ENCODE results near the gene TRIM7.
"Not testable (repeated sequence)": the region's sequence is repeated elsewhere in the genome, so short reads cannot be mapped to it uniquely, and the experiment has no call there.

The TRIM7 gene

DNA sequence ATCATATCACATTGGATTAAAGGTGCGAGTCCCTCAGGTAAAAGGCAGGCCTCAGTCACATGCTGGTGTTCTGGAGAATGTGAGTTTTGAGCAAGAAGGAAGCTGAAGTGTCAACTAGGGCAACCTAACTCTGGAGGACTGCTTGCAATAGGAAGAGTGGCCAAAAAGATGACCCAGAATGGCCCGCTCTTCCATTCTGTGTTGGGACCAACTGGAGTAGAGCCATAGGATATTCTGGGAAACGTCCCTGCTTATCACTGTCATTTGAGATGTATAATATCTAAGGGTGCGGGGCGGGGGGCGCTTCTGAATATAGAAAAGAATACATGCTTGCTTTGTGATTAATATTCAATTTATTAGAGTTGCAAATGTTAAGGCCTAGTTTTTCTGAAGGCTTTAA, 7.1 kb upstream of the TRIM7 start:
- Histone ChIP-seq H3K9me3 (ENCODE audit: control insufficient read depth, low read length) (no peaks in the 10 kb centered on the region), H3K36me3 (ENCODE audit: control insufficient read depth, insufficient read depth, low read length) (no peaks in the 10 kb centered on the region), H3K4me1 (ENCODE audit: control insufficient read depth, insufficient read depth, low read length) (no peaks in the 10 kb centered on the region), H3K27ac (ENCODE audit: insufficient read depth, low read depth, low read length, poor library complexity, severe bottlenecking) (no peak overlapping the region), H3K4me3 (ENCODE audit: insufficient read depth, low read depth, low read length) (no peak overlapping the region), H3K27me3 (ENCODE audit: control insufficient read depth, insufficient read depth, low read length, poor library complexity, severe bottlenecking) (peaks cover 39% of the 10 kb centered on the region)
- 93 to 95% methylated on average over 6 of the region's 6 CpGs for WGBS, 2 experiments

DNA sequence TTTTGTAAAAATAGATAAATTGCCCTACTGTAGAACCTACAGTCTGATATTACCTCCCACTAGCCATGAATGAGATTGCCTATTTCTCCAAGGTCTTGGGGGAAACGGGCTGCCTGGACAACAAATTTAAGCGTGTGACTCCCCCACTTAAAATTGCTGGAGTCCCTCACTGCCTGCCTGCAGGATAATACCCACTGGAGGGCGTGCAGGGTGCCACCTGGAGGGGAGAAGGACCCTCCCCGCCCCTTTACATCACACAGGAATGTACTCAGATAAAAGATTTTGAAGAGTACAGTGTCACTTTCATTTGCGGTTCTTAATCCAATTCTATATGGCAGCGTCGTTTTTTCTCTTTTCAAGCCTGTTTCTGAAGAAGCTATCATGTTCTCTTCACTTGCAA, 6.2 kb upstream of the TRIM7 start:
- 46 to 47% methylated on average over 7 of the region's 7 CpGs for WGBS, 2 experiments

DNA sequence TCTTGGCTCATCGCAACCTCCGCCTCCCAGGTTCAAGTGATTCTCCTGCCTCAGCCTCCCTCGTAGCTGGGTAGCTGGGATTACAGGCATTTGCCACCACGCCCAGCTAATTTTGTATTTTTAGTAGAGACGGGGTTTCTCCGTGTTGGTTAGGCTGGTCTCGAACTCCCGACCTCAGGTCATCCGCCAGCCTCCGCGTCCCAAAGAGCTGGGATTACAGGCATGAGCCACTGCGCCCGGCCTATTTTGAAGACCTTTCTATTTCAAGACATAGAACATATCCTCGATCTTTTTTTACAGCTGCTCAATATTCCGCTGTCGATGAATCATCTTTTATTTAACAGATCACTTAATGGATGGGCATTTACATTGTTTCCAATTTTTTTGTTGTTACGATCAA, 5.7 kb upstream of the TRIM7 start:
- H3K4me1 ChIP-seq (ENCODE audit: control insufficient read depth, insufficient read depth, low read length); H3K36me3 ChIP-seq (ENCODE audit: control insufficient read depth, insufficient read depth, low read length); H3K9me3 ChIP-seq (ENCODE audit: control insufficient read depth, low read length); H3K4me3 ChIP-seq (ENCODE audit: insufficient read depth, low read depth, low read length); H3K27ac ChIP-seq (ENCODE audit: insufficient read depth, low read depth, low read length, poor library complexity, severe bottlenecking): not testable (repeated sequence)
- peaks cover 35% of the 10 kb centered on the region for H3K27me3 ChIP-seq (ENCODE audit: control insufficient read depth, insufficient read depth, low read length, poor library complexity, severe bottlenecking)
- 83 to 84% methylated on average over 17 of the region's 17 CpGs for WGBS, 2 experiments

More for the DNA sequence above, 6.2 kb upstream of the TRIM7 start:
- Histone ChIP-seq H3K27me3 (ENCODE audit: control insufficient read depth, insufficient read depth, low read length, poor library complexity, severe bottlenecking) (peaks cover 35% of the 10 kb centered on the region), H3K27ac (ENCODE audit: insufficient read depth, low read depth, low read length, poor library complexity, severe bottlenecking) (no peak overlapping the region), H3K9me3 (ENCODE audit: control insufficient read depth, low read length) (no peaks in the 10 kb centered on the region), H3K36me3 (ENCODE audit: control insufficient read depth, insufficient read depth, low read length) (no peaks in the 10 kb centered on the region), H3K4me1 (ENCODE audit: control insufficient read depth, insufficient read depth, low read length) (no peaks in the 10 kb centered on the region), H3K4me3 (ENCODE audit: insufficient read depth, low read depth, low read length) (no peak overlapping the region)

DNA sequence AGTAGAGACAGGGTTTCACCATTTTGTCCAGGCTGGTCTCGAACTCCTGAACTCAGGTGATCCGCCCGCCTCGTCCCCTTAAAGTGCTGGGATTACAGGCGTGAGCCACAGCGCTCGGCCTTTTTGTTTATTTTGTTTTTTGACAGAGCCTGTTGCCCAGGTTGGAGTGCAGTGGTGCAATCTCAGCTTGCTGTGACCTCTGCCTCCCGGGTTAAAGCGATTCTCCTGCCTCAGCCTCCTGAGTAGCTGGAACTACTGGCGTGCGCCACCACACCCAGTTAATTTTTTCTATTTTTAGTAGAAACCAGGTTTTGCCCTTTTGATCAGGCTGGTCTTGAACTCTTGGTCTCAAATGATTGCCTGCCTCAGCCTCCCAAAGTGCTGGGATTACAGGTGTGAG, 5.2 kb upstream of the TRIM7 start:
- 83 to 88% methylated on average over 11 of the region's 11 CpGs for WGBS, 2 experiments
- H3K36me3 ChIP-seq (ENCODE audit: control insufficient read depth, insufficient read depth, low read length) = not testable (repeated sequence)
- H3K27me3 ChIP-seq (ENCODE audit: control insufficient read depth, insufficient read depth, low read length, poor library complexity, severe bottlenecking) = peaks cover 41% of the 10 kb centered on the region

DNA sequence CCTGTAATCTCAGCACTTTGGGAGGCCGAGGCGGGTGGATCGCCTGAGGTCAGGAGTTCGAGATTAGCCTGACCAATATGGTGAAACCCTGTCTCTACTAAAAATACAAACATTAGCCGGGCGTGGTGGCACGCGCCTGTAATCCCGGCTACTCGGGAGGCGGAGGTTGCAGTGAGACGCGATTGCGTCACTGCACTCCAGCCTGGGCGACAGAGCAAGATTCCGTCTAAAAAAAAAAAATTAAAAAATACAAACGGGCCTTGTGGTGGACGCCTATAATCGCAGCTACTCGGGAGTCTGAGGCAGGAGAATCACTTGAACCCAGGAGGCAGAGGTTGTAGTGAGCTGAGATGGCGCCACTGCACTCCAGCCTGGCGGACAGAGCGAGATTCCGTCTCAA, 4.0 kb upstream of the TRIM7 start:
- not testable (repeated sequence) for H3K36me3 ChIP-seq (ENCODE audit: control insufficient read depth, insufficient read depth, low read length); H3K4me1 ChIP-seq (ENCODE audit: control insufficient read depth, insufficient read depth, low read length); H3K9me3 ChIP-seq (ENCODE audit: control insufficient read depth, low read length); H3K4me3 ChIP-seq (ENCODE audit: insufficient read depth, low read depth, low read length); H3K27ac ChIP-seq (ENCODE audit: insufficient read depth, low read depth, low read length, poor library complexity, severe bottlenecking)
- peaks cover 52% of the 10 kb centered on the region for H3K27me3 ChIP-seq (ENCODE audit: control insufficient read depth, insufficient read depth, low read length, poor library complexity, severe bottlenecking)
- 92 to 93% methylated on average over 24 of the region's 24 CpGs for WGBS, 2 experiments

More for the DNA sequence above, 5.2 kb upstream of the TRIM7 start:
- H3K4me3 ChIP-seq (ENCODE audit: insufficient read depth, low read depth, low read length); H3K27ac ChIP-seq (ENCODE audit: insufficient read depth, low read depth, low read length, poor library complexity, severe bottlenecking); H3K9me3 ChIP-seq (ENCODE audit: control insufficient read depth, low read length); H3K4me1 ChIP-seq (ENCODE audit: control insufficient read depth, insufficient read depth, low read length): not testable (repeated sequence)

DNA sequence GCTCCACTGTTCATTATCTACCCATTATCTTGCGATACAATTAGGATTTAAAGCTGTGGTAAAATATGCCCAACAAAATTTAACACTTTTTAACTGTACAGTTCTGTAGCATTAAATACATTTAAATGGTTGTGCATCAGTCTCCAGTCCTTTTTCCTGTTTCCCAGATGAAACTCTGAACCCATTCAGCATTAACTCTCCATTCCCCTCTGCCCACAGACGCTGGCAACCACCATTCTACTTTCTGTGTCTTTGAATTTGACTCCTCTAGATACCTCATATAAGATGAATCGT, 2.9 kb upstream of the TRIM7 start:
- H3K4me3 ChIP-seq (ENCODE audit: insufficient read depth, low read depth, low read length) = no peak overlapping the region
- peaks cover 54% of the 10 kb centered on the region for H3K27me3 ChIP-seq (ENCODE audit: control insufficient read depth, insufficient read depth, low read length, poor library complexity, severe bottlenecking)
- H3K9me3 ChIP-seq (ENCODE audit: control insufficient read depth, low read length) = no peaks in the 10 kb centered on the region
- no peak overlapping the region for H3K27ac ChIP-seq (ENCODE audit: insufficient read depth, low read depth, low read length, poor library complexity, severe bottlenecking)
- WGBS, 2 experiments = 60 to 61% methylated on average over 2 to 3 of the region's 3 CpGs
- no peaks in the 10 kb centered on the region for H3K4me1 ChIP-seq (ENCODE audit: control insufficient read depth, insufficient read depth, low read length)
- no peaks in the 10 kb centered on the region for H3K36me3 ChIP-seq (ENCODE audit: control insufficient read depth, insufficient read depth, low read length)

DNA sequence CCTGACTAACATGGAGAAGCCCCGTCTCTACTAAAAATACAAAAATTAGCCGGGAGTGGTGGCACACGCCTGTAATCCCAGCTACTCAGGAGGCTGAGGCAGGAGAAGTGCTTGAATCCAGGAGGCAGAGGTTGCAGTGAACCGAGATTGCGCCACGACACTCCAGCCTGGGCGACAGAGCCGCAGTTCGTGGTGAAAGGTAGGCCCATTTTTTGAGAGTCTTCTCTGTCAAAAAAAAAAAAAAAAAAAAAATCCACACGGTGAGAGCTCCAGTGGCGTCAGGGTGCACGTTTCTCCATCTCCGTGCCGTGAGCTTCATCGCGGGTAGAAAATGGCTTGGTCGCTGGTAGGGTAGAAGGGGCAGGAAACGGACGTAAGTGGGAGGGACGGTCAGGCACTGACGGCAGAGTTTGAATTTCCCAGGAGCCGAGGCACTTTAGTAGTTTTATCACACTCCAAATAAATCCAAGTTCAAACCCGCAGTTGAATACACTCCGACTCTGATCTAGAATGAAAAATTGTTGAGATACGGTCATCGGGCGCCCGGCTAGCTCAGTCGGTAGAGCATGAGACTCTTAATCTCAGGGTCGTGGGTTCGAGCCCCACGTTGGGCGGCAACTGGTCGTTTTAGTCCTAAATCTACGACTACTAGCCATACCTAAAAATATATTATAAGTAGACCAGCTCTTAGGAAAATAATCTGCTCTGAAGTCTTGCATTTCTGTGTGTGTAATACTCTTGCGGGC, 2.4 kb upstream of the TRIM7 start:
- Histone ChIP-seq H3K4me1 (ENCODE audit: control insufficient read depth, insufficient read depth, low read length) (no peaks in the 10 kb centered on the region), H3K36me3 (ENCODE audit: control insufficient read depth, insufficient read depth, low read length) (no peaks in the 10 kb centered on the region), H3K9me3 (ENCODE audit: control insufficient read depth, low read length) (no peaks in the 10 kb centered on the region), H3K27me3 (ENCODE audit: control insufficient read depth, insufficient read depth, low read length, poor library complexity, severe bottlenecking) (peaks cover 54% of the 10 kb centered on the region), H3K4me3 (ENCODE audit: insufficient read depth, low read depth, low read length) (peak overlapping the region; percentile 69), H3K27ac (ENCODE audit: insufficient read depth, low read depth, low read length, poor library complexity, severe bottlenecking) (no peak overlapping the region)
- 2% methylated on average over 35 to 36 of the region's 36 CpGs for WGBS, 2 experiments

DNA sequence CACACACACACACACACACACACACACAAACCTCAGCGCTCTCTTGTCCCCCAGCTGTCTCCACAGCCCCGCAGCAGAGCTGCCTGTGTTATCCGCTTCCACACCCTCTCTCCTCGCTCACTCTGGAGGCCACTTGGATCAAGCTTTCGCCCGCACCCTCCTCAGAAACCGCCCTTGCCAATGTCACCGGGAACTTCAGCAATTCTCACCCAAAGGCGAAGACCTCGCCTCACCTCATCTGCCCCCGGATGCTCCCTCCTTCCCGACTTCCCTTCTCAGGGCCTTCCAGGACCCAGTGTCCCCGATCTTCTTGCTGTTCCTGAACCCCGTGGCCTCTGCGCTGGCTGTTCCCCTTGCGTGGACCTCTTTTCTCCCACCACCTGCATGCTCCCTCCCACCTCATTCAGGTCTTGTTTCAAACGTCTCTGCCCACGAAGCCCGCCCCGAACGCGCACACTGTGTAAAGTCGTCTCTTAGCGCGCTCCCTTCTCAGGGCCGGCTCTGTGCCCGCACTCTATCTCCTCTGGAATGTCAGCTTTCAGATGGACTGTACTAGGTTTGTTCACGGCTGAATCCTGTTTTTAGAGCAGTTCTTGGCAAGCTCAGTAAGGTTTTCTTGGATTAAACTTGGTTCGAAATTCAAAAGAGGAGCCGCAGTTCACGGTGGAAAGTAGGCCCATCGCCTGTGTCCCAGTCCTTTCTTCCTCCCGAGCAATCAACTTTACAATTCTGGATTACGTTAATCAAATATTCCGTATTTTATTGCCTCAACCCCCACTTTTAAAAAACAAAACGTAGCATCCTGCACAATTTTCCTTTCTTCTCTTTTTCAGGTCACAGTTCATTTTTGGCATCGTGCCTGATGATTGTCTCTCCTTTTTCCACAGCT, 1.0 kb upstream of the TRIM7 start:
- H3K27ac ChIP-seq (ENCODE audit: insufficient read depth, low read depth, low read length, poor library complexity, severe bottlenecking) = no peak overlapping the region
- peaks cover 58% of the 10 kb centered on the region for H3K27me3 ChIP-seq (ENCODE audit: control insufficient read depth, insufficient read depth, low read length, poor library complexity, severe bottlenecking)
- 2% methylated on average over 37 of the region's 37 CpGs for WGBS, 2 experiments
- no peaks in the 10 kb centered on the region for H3K9me3 ChIP-seq (ENCODE audit: control insufficient read depth, low read length)
- H3K4me1 ChIP-seq (ENCODE audit: control insufficient read depth, insufficient read depth, low read length) = no peaks in the 10 kb centered on the region
- no peaks in the 10 kb centered on the region for H3K36me3 ChIP-seq (ENCODE audit: control insufficient read depth, insufficient read depth, low read length)
- H3K4me3 ChIP-seq (ENCODE audit: insufficient read depth, low read depth, low read length) = peak overlapping the region; percentile 69

DNA sequence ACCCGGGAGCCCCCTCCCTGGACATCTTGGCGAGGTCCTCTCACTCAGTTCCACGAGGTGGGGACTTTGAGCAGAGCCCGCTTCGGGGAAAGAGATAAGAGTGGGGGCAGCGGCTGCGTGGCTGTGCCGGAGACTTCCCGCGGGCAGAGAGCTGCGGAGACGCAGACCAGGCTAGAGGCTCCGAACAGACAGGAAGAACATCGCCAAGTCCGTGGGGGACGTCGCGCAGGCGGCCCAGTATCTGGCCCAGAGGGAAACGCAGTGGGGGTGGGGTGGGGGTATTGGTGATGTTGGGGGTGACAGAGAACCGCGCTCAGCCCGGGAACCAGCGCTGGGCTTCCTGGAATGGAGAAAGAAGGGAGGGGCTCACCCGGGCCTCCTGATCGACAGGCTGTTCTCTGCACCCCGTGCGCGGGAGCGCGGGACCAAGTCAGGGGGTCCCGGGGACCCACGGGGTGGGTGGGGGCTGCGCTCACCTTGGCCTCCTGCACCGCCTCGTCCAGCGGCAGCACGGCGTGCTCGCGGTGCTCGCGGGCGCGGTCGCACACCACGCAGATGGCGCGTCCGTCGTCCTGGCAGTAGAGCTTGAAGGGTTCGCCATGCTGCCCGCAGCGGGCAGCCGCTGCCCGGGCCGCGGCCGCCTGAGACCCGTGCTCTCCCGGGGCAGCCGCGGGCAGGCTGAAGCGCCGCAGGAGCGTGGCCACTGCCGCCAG, 727 bp downstream of the TRIM7 start:
- no peaks in the 10 kb centered on the region for H3K9me3 ChIP-seq (ENCODE audit: control insufficient read depth, low read length)
- peaks cover 73% of the 10 kb centered on the region for H3K27me3 ChIP-seq (ENCODE audit: control insufficient read depth, insufficient read depth, low read length, poor library complexity, severe bottlenecking)
- peak overlapping the region; percentile 69 for H3K4me3 ChIP-seq (ENCODE audit: insufficient read depth, low read depth, low read length)
- no peaks in the 10 kb centered on the region for H3K36me3 ChIP-seq (ENCODE audit: control insufficient read depth, insufficient read depth, low read length)
- no peak overlapping the region for H3K27ac ChIP-seq (ENCODE audit: insufficient read depth, low read depth, low read length, poor library complexity, severe bottlenecking)
- 2% methylated on average over 67 of the region's 67 CpGs for WGBS, 2 experiments
- H3K4me1 ChIP-seq (ENCODE audit: control insufficient read depth, insufficient read depth, low read length) = no peaks in the 10 kb centered on the region

DNA sequence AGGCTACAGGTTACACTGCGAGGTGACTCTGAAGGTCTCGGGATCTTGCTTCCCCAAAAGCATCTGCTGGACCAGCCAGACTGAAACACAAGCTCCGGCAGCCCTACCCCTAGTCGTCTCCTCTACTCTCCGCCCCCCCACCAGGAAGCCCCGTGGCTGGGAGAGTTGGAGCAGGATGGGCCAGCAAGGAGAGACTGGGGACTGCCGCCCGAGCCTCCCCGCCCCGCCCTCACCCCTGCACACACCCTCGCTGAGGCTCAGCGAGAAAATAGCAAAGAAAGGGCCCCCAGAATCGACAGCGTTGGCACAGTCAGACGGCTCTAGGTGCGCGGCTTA, 1.3 kb downstream of the TRIM7 start:
- Histone ChIP-seq H3K27ac (ENCODE audit: insufficient read depth, low read depth, low read length, poor library complexity, severe bottlenecking) (no peak overlapping the region), H3K36me3 (ENCODE audit: control insufficient read depth, insufficient read depth, low read length) (no peaks in the 10 kb centered on the region), H3K9me3 (ENCODE audit: control insufficient read depth, low read length) (no peaks in the 10 kb centered on the region), H3K4me1 (ENCODE audit: control insufficient read depth, insufficient read depth, low read length) (peaks cover 2% of the 10 kb centered on the region), H3K27me3 (ENCODE audit: control insufficient read depth, insufficient read depth, low read length, poor library complexity, severe bottlenecking) (peaks cover 75% of the 10 kb centered on the region), H3K4me3 (ENCODE audit: insufficient read depth, low read depth, low read length) (peak overlapping the region; percentile 69)
- WGBS, 2 experiments = 7 to 9% methylated on average over 17 of the region's 17 CpGs
